Cortex of kidney (tissue), 1 donor: Measurements from ENCODE around the gene COL4A2.
"Not testable (repeated sequence)": the region's sequence is repeated elsewhere in the genome, so short reads cannot be mapped to it uniquely, and the experiment has no call there.

Source experiments
- DNase-seq: peaks from one replicate; lab custom pipeline; 2025; lab: John Stamatoyannopoulos, UW

The COL4A2 gene

DNA sequence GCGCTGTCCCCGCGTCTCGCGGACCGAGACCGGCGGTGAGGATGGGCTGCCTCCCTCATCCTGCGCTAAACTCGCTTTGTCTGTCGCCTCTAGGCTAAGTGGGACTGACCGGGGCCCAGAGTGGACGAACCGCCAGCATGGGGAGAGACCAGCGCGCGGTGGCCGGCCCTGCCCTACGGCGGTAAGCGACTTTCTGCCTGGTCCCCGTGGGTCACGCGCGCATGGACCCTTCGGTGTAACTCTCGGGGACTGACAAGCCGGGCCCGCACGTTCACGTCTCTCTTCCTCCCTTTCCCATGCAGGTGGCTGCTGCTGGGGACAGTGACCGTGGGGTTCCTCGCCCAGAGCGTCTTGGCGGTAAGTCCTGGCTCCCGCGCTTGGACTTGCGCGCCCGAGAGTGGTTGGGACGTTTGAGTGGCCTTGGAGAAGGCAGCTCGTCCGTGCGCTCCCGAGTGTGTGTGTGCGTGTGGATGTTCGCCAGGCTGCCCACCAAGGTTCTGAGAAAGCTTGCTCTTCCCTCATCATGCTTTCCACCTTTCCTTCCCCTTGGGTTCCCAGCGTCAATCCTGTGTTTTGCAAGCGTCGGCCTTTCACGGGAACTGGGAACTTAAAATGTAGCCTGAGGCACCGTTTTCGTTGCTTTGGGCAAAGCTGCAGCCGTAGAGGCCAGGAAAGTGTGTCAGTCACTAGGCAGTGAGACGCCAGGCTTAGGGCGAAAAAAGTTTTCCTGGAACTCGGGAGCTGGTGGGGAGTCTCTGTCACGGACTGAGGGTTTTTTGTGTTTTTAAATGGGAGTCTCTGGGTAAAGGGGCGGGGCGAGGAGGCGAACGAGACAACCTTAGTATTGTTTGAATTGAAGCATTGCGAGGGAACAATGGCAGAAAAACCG is 927 bp downstream of the COL4A2 start:
- no peak for DNase-seq

DNA sequence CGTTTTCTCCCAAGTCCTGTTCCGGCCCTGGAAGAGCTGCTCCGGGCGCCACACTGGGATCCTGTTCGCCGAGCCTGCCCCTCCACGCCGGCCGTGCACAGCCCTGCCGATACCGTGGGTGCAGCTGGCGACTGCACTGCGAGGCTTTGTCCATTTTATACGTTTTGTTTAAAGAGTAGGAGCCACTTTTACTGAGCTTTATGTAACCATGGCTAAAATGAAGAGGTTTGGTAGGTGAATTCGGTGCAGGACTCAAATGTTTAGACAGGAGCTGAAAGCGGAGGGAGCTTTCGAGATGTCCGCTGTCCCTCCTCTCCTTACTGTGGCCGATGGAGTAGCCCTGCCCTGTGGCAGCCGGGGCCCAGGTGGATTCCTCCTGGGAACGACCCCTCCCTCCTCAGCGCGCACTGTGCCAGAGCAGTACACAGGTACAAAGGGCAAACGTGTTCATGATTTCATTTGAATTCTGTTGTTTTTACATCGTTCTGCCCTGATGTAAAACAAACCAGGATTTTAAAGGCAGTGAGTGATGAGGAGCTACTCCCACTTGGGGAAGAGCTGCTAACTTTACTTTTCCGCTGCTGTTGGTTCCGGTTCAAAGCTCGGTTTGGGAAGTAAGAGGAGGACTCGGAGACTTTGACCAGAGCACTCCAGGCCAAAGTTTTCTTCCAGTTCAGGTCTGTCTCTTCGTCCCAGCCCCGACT is 1.7 kb downstream of the COL4A2 start:
- DNase-seq = no peak

DNA sequence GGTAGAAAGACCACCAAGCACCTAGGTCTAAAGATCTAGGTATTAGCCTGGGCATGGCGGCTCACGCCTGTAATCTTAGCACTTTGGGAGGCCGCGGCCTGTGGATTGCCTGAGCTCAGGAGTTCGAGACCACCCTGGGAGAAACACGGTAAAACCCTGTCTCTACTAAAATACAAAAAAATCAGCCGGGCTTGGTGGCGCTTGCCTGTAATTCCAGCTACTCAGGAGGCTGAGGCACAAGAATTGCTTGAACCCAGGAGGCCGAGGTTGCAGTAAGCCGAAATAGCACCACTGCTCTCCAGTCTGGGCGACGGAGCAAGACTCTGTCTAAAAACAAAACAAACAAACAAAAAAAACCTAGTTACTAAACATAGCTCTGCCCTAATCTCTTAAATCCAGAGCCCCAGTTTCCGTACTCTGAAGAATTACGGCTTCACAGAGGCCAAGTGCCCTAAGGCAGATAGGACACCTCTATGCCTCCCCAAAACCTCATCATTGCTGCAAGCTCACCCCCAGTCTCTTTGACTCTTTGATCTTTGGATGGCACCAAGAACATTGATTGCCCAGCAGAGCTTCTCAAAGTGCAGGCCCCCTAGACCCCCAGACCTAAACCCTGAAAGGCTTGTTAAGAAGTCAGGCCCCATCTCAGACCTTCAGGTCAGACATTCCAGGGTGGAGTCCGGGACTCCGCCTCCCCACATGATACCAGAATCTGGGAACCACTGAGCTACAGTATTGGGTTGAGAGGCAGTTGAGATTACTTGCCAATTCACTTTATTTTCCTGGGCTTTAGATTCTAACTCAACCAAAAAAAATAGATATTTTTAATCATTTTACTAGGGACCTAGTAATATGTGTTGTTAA is 2.8 kb downstream of the COL4A2 start:
- DNase-seq = no peak

DNA sequence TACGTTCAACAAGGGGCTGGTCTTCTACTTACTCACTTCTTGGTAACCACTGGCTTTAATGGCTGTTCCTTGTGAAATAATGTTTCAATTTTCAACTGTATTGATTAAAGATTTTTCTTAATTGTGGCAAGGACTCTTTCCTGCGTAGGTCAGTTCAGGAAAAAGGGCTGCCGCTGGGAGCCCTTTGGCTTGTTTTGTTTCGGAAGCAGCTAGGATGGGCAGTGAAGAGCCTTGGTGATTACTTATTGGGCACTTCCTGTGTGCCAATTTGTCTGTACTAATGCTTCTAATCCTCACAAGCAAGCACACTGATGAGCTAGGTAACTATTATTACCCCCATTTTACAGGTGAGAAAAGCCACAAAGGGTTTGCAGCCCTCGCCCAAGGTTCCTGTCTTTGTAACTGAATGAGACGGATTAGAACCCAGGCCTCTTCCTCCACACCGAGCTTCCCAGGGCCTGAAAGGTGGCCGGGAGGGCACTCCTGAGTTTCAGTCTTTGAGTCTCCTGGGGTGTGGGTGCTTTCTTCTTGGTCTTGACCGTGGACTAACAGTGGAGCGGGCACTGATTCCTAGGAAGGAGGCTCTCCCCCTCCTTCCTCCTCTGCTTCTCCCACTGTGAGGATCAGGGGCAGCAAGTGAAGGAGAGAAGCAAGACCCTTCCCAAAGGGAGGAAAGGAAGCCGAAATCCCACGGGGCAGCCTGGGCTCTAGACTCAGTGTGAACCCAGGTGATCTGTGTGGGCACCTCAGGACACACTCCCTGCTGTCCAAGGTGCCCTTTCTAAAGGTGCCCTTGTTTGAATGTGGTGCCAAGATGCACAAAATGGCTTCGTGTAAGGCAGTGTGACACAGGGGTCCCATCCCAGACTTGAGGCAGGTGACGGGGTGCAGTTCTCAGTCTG is 3.7 kb downstream of the COL4A2 start:
- DNase-seq = no peak

DNA sequence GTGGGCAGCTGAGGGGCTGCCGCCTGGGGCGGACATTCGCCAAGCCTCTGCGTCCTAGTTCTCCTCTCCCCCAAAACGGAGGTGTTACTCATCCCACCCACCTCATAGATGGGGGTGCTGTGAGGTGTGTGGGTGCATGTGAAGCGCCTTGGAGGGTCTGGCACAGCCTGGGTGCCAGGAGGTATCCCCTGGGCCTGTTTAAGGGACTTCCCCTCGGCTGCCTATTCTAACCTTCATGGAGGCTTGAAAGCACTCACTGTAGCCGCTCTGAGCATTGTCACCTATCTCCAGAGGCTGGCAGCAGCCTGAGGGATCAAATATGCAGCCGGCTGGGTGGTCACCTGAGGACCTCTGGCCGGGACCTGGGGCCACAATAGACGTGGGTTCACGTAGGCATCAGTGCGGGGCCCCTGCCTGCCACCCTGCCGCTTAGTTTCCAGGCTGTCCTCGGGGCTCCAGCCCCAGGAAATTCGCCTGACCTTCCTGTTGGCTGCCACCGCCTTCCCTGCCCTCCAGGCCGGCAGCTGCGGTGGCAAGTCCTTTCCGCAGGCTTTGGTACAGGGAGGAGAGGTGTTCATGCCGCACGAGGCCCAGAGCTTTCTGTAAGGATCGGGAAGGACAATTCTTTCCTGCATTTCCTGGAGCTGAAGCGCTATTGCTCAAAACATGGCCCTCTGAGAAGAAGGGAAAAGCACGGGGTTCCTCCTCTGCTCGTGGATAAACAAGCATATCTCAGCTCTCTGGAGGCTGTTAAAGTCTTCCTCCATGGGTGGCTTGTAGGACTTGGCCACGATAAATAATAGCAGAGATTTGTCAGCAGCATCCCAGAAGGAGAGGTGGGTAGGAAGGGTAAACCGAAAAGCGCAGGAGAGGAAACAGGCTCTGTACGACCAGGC is 4.6 kb downstream of the COL4A2 start:
- no peak for DNase-seq

DNA sequence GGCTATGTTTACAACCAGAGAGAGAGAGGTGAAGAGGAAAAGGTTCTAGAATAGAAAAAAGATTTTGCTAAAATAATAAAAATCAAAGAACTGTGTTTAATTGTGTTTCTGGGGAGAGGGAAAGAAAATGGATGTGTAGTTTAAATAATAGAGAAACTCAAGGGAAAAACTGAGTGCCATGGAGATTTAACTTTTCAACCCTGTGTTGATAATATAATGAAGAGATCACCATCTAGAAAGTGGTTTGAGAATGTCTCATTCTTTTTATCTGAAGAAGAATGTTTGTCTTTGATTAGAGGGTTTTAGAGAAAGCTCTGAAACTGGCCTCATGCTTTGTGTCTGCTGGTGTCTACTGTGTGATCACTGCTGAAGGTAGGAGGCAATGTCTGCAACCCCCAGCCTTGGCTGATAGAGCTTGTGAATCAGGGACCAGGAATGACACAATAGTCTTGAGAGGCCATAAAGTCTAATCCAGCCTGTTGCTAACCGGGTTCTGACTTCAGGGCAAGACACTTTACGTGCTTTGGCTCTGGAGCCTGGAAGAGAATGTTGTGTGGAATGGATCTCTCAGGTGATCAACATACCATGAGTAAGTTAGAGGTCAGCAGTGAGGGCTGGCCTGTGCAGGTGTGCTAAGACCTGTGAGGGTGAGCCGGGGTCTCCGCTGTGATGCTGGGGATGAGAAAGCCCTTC is 5.4 kb downstream of the COL4A2 start:
- DNase-seq = no peak

DNA sequence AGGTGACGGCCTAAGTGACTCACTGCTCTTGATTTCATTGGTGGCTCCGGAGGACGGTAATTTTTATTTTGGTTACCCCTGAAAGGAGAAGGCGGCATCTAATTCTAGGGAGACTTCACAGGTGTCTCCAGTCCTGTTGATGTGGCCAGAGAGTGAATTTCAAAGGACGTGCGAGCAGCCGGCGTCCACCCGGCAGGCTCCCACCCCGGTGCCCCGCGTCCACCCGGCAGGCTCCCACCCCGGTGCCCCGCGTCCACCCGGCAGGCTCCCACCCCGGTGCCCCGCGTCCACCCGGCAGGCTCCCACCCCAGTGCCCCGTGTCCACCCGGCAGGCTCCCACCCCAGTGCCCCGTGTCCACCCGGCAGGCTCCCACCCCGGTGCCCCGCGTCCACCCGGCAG is 6.2 kb downstream of the COL4A2 start:
- not testable (repeated sequence) for DNase-seq

DNA sequence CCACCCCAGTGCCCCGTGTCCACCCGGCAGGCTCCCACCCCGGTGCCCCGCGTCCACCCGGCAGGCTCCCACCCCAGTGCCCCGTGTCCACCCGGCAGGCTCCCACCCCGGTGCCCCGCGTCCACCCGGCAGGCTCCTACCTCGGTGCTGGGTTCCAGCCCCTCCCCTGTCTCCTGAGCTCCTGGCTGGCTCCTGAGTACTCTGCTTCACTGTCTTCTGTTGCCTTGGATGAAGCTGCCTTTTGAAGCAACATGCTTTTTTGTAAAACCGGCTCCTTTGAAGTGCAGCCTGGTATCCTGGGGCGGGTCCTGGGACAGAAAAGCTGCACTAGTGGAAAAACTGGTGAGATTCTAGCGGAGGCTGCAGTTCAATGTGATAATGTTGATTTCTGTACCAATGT is 6.6 kb downstream of the COL4A2 start:
- DNase-seq = not testable (repeated sequence)

DNA sequence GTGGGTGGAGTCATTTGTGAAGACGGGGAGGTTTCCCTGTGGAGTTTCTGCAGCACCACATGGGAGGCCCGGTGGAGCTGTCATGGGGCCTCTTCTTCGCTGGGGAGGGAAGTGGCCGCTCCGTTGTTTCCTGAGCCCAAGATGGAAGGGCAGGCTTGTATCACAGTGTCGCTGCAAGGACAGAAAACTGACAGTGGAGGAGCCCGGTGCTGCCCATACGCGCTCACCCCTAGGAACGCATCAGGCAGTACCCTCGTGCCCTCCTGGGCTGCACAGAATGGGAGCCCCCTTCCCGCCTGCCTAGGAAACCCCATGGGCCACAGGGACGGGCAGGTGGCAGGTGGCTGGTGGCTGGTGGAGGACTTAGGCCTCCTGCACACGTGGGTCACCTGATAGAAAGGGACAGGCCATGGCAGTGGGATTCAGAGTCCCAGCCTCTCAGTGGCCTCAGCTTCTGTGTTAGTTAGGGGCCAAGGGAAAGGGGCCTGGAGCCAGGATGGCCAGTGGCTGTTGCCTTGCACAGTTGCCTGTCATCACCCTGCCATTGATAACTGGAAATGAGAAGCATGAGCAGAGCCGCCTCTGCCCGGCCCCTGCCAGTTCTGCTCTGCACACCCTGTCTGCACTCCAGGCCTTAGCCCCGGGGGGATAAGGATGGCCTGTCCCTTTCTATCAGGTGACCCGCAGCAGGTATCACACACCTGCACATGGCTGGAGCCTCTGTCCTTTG is 7.6 kb downstream of the COL4A2 start:
- DNase-seq = no peak

DNA sequence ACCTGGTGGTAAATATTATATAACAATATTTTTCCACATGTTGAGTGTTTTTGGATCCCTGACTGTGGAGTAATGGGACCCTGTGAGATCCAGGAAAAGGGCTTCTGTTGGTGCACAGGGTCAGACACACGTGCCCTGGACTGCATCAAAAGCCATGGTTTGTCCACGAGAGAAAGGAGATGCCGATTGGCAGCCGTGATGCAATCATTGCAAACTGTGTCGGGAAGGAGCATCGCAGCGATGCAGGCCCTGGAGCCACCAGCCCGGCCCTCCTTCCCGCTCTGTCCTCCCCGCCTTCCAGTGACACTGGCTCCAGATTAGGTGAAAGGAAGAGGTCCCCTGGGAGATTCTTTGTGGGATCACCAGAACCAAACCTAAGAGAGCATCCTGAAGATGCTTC is 9.1 kb downstream of the COL4A2 start:
- no peak for DNase-seq

DNA sequence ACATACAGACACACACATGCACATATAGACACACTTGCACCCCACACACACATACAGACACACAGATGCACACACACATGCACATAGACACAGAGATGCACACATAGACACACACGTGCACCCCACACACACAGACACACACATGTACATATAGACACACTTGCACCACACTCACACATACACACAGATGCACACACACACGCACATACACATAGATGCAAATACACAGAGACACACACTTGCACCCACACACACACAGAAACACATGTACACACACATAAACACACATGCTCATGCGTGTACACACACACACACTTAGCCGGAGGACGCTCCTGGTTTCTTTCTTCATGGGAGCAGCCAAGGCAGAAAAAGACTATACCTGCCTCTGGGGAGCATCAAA is 10.0 kb downstream of the COL4A2 start:
- no peak for DNase-seq

DNA sequence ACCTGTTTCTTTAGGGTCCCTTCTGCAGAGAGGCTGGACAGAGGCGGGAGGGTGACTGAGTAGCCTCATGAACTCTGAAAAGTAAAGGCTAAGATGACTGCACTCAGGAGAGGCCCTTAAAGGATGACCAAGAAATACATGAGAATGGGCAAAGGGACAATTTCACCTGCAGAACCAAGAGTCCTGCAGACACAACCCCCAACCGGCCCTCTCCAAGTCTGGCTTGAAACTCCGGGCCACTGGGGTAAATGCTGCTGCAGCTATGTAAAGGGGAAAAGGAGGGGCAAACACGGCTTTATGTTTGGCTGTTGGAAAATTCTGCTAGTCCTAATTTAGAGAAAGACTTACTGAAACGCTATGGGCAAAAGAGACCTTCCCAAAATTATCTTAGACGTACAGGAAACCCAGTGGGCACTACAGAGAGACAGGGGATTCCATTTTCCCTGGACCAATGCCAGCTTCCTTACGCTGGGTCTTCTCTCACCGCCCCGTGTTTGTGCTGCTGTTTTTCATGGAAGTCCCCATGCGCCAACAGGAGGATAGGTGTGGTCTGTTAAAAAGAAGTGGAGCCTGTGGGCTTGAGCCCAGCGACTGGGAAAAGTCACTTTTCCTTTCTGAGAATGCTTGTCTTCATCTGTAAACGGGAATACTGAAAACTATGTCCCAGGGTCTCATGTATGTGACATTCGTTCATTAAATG is 10.6 kb downstream of the COL4A2 start:
- DNase-seq = no peak

DNA sequence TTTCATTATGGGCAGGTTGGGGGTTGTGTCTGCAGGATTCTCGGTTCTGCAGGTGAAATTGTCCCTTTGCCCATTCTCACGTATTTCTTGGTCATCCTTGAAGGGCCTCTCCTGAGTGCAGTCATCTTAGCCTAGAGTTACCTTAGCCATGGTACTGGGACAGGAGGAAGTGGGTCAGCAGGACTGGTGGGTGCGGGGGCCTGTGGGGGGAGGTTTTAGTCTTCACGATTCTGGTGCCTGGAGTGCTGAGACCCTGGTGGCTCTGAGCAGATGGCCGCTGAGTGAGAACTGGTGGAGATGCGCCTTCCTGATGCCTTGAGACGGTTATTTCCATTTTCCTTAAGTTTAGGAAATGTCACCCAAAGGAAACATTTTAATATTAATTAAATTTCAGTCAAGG is 11.8 kb downstream of the COL4A2 start:
- DNase-seq = no peak

DNA sequence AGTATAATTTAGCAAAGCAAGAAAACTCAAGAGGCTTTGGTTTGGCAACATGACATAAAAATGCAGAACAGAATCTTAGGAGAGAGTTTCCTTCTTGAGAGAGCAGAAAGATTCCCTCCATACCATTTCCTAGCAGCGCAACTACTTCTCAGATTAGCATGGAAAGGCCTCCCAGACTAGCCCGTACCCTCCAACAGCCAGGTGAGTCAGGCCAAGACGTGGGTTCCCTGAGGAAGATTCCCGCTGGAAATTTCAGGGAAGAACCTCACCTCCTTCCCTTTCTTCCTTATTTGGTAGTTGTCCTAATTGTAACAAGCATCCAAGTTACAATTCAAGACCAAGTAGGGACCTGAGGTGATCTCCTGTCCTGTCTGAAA is 12.3 kb downstream of the COL4A2 start:
- no peak for DNase-seq

DNA sequence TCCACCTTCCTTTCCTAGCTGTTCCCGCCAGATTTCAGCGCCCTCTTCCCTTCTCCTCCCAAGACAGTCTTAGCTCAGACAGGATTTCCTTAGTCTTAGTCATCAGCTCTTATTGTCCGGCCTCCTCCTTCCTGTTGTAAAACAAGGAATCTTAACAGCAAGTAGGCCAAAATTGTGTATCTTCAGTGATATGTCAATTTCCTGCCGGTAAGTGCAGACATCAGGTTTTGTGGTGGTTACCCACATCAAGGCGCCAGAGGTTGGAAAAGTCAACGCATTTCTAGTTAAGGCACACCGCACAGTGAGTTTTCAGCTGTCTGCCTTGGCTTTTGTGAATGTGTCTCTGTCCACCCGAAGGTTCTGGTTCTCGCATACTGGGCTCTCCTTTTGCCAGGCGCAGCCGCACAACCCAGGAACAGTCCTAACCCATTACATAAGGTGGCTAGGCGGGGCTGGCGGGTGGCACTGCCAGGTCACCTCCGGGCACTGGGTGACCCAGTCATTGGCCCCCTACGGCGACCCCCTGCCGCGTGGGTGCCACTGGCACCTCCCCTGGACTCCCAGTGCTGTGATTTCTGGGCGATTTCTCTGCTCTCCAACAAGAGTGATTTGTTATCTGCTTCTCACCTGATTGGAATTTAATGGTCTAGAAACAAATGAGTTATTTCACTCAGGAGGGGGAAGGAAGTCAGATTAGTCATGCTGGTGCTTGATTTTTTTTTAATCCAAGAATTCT is 12.9 kb downstream of the COL4A2 start:
- no peak for DNase-seq

DNA sequence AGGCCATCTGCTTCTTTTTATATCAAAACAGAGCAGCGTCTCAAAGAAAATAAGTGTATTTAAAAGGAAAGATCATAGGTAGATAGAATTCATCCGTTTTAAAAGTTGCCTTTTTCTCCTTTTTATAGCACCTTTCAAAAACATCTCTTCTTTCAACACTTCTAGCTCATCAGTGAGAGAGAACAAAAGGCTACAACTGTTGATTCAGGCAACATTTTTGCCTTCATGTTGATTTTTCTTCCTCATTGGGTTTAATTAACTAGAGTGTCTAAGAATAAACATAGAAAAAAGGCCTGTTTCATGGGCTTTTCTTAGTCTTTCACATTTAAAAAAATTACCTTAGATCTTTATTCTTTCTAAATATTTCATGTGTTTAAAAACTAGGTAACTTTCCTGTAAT is 13.6 kb downstream of the COL4A2 start:
- DNase-seq = no peak

DNA sequence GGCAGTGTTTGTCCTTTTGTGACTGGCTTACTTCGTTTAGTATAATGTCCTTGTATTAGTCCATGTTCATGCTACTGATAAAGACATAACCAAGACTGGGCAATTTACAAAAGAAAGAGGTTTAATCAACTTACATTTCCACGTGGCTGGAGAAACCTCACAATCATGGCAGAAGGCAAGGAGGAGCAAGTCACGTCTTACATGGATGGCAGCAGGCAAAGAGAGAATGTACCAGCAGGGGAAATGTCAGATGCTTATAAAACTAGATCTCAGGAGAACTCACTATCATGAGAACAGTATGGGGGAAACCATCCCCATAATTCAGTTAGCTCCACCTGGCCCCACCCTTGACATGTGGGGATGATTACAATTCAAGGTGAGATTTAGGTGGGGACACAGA is 14.5 kb downstream of the COL4A2 start:
- not testable (repeated sequence) for DNase-seq
